ENCODE measurements around the gene METTL26. TPM values are rescaled to one million over a fixed set of nuclear protein-coding genes. Genes with fewer than 3 reads are reported as not detected.

METTL26 gene
- total and polyA plus RNA-seq, 9 of the 15 experiments (the other 6 are each of a cell fraction or from before 2014, with no cell fraction given), result 7.3 to 262 (median 80.9) TPM

DNA sequence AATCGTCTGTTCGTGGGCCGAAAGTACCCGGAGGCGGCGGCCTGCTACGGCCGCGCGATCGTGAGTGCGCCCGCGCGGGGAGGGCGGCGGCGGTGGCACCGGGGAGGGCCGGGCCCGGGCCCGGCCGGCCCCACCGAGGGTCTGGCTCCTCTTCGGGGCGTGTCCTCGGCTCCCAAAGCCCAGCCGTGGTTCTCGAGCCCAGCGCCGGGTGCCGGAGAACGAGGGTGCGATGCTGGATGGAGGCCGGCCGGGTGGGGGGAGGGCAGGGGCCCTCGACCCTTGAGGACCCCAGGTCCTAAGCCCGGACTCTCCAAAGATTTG lies 44.5 kb upstream of the METTL26 start:
- H3K79me2 ChIP-seq (ENCODE audit: control insufficient read depth, insufficient read depth, low read length), result peaks cover 41% of the 10 kb centered on the region
- H3K27ac ChIP-seq (ENCODE audit: extremely low read depth, low read depth, low read length), result peak overlapping the region; percentile 89
- H3K27me3 ChIP-seq (ENCODE audit: control insufficient read depth in 2 of 2, insufficient read depth in 2 of 2, low read length in 2 of 2), result no peaks in the 10 kb centered on the region
- ATAC-seq (no peak), DNase-seq (ENCODE audit: extremely low read depth in 1 of 4, low spot score in 3 of 4) (peak in 1 of 4 experiments; percentile 34), FAIRE-seq (no peak)
- H3K4me1 ChIP-seq (replicated peaks in 1 of 2; ENCODE audit: control insufficient read depth in 2 of 2, insufficient read depth in 2 of 2, low read length in 2 of 2), result peaks cover 33 to 98% of the 10 kb centered on the region in 2 experiments
- WGBS (ENCODE audit: insufficient coverage, low coverage, missing lambda C conversion rate), result 3% methylated on average over 19 of the region's 38 CpGs
- peaks cover 42% of the 10 kb centered on the region for H3K36me3 ChIP-seq (ENCODE audit: control insufficient read depth, insufficient read depth, low read length)
- peak overlapping the region; percentile 98 for H3K4me3 ChIP-seq
- in situ Hi-C loops (cut with MboI), result no loop called here
- H3K9me1 ChIP-seq (ENCODE audit: control insufficient read depth, insufficient read depth, low read length), result peaks cover 11% of the 10 kb centered on the region
- ChIA-PET POLR2A (interaction anchor here (0.5 to 1.8 kb wide), 10 partner anchors 10 to 1118 kb away, joined by 3 to 10 read pairs (median 3); partner anchors contain the start of genes WDR24 and WFIKKN1), CTCF (ENCODE audit: low intra/inter-chr PET ratio) (no interaction called here)
- no peak overlapping the region; the same call in 1 of the 2 replicates for H2AFZ ChIP-seq (ENCODE audit: low read depth, low read length)
- peaks cover 21% of the 10 kb centered on the region for H4K20me1 ChIP-seq (replicated peaks; ENCODE audit: control insufficient read depth, insufficient read depth, low read length)
- peak overlapping the region; percentile 75 for H3K4me2 ChIP-seq (ENCODE audit: insufficient read depth, low read length)
- intact Hi-C loops (cut with micrococcal nuclease), result loop anchor here (5.0 kb wide), 1 partner anchor 283 kb away; the partner anchor contains the start of gene NME4
- BruUV-seq (replicated peaks), result no TSS peak
- peak overlapping the region; percentile 83 to 98 for H3K9ac ChIP-seq (ENCODE audit: insufficient read depth in 1 of 2, low read depth in 2 of 2, low read length in 2 of 2)
- H3K9me3 ChIP-seq (replicated peaks; ENCODE audit: control insufficient read depth, insufficient read depth, low read depth, low read length), result no peaks in the 10 kb centered on the region
- TF ChIP-seq, protein P1, sequence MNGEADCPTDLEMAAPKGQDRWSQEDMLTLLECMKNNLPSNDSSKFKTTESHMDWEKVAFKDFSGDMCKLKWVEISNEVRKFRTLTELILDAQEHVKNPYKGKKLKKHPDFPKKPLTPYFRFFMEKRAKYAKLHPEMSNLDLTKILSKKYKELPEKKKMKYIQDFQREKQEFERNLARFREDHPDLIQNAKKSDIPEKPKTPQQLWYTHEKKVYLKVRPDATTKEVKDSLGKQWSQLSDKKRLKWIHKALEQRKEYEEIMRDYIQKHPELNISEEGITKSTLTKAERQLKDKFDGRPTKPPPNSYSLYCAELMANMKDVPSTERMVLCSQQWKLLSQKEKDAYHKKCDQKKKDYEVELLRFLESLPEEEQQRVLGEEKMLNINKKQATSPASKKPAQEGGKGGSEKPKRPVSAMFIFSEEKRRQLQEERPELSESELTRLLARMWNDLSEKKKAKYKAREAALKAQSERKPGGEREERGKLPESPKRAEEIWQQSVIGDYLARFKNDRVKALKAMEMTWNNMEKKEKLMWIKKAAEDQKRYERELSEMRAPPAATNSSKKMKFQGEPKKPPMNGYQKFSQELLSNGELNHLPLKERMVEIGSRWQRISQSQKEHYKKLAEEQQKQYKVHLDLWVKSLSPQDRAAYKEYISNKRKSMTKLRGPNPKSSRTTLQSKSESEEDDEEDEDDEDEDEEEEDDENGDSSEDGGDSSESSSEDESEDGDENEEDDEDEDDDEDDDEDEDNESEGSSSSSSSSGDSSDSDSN (IDR thresholded peaks at IDR 0.05; ENCODE audit: borderline replicate concordance in 1 of 2, low read depth in 2 of 2, low read length in 2 of 2), result 0 out of 4 replicates have a peak, but pooled peaks of 1 of the 2 experiments have one; percentile 27
- TF ChIP-seq ZZZ3 (IDR thresholded peaks at IDR 0.05), result no peak
- TF ChIP-seq CBX8 (IDR thresholded peaks at IDR 0.05; ENCODE audit: borderline replicate concordance, extremely low read depth, low read depth, low read length, poor library complexity, severe bottlenecking), result no peak
- no peak for TF ChIP-seq U2AF1 (optimal IDR thresholded peaks at IDR 0.05; ENCODE audit: low read depth, low read length)
- TF ChIP-seq, protein P2, sequence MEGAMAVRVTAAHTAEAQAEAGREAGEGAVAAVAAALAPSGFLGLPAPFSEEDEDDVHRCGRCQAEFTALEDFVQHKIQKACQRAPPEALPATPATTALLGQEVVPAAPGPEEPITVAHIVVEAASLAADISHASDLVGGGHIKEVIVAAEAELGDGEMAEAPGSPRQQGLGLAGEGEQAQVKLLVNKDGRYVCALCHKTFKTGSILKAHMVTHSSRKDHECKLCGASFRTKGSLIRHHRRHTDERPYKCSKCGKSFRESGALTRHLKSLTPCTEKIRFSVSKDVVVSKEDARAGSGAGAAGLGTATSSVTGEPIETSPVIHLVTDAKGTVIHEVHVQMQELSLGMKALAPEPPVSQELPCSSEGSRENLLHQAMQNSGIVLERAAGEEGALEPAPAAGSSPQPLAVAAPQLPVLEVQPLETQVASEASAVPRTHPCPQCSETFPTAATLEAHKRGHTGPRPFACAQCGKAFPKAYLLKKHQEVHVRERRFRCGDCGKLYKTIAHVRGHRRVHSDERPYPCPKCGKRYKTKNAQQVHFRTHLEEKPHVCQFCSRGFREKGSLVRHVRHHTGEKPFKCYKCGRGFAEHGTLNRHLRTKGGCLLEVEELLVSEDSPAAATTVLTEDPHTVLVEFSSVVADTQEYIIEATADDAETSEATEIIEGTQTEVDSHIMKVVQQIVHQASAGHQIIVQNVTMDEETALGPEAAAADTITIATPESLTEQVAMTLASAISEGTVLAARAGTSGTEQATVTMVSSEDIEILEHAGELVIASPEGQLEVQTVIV (CRISPR knock-in tag; IDR thresholded peaks at IDR 0.05; ENCODE audit: borderline replicate concordance), result no peak
- no peak for TF ChIP-seq PCBP2 (IDR thresholded peaks at IDR 0.05; ENCODE audit: low read depth, low read length, poor library complexity, severe bottlenecking)
- no peak for TF ChIP-seq LCOR (CRISPR knock-in tag; IDR thresholded peaks at IDR 0.05)
- TF ChIP-seq POU5F1 (IDR thresholded peaks at IDR 0.05; ENCODE audit: borderline replicate concordance, low read depth, low read length, partially characterized antibody), result no peak
- peak; percentile 33 for TF ChIP-seq RBFOX2 (IDR thresholded peaks at IDR 0.05; ENCODE audit: low read depth, low read length)
- 0 out of 2 replicates have a peak, but pooled peaks have one; percentile 6 for TF ChIP-seq ZFX (CRISPR knock-in tag; IDR thresholded peaks at IDR 0.05)
- no peak for TF ChIP-seq NR2C2 (CRISPR knock-in tag; IDR thresholded peaks at IDR 0.05)
- peak; percentile 9; the same call in 1 of the 2 replicates for TF ChIP-seq NR2C2 (tag; IDR thresholded peaks at IDR 0.05)
